Nephron progenitor cell (in vitro differentiated cells): ENCODE data around the gene BRICD5.

ENCODE experiments used
- DNase-seq: peaks from one replicate; pipeline ENCODE4 v3.0.0; 2021
- H3K27ac Mint-ChIP-seq: 2 replicates; pipeline ENCODE4 v1.8.0; 2021; ENCODE audit warnings: mild to moderate bottlenecking, moderate library complexity, mixed read lengths
- H3K27me3 Mint-ChIP-seq: 2 replicates; pipeline ENCODE4 v1.8.0; 2021; ENCODE audit warnings: mild to moderate bottlenecking, low read depth, mixed read lengths; ENCODE audit not compliant: poor library complexity
- H3K36me3 Mint-ChIP-seq: 2 replicates; pipeline ENCODE4 v1.8.0; 2021; ENCODE audit warnings: low read depth, mixed read lengths
- H3K4me1 Mint-ChIP-seq: 2 replicates; pipeline ENCODE4 v1.8.0; 2021; ENCODE audit warnings: mixed read lengths
- H3K4me3 Mint-ChIP-seq: 2 replicates; pipeline ENCODE4 v1.8.0; 2021; ENCODE audit warnings: mild to moderate bottlenecking, moderate library complexity, mixed read lengths
- H3K9me3 Mint-ChIP-seq: 2 replicates; pipeline ENCODE4 v1.8.0; 2021; ENCODE audit warnings: mild to moderate bottlenecking, moderate library complexity, mixed read lengths
- TF ChIP-seq, protein P1 (sequence below): fragments of 200-600 bp; sonication (generic); IDR thresholded peaks from 2 replicates; pipeline ENCODE4 v1.5.0; 2021; ENCODE audit warnings: antibody characterized with exemption

Gene BRICD5

DNA sequence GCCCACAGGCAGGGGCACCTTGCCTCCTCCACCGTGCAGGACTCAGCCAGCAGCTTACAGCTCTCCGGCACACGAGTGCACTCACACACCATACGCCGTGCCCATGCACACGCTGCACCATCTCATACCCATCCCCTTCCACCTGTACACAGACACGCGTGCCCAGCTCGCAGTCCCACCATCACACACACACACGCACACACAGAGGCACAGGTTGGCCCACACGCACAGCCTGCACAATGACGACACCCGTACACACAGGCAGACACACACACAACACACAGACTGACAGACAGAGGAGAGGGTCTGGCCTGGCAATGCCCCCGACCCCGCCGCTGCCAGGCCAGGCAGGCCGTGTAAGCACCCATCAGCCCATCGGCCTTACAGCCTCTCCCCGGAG is 26.3 kb downstream of the BRICD5 start:
- TF ChIP-seq, protein P1, sequence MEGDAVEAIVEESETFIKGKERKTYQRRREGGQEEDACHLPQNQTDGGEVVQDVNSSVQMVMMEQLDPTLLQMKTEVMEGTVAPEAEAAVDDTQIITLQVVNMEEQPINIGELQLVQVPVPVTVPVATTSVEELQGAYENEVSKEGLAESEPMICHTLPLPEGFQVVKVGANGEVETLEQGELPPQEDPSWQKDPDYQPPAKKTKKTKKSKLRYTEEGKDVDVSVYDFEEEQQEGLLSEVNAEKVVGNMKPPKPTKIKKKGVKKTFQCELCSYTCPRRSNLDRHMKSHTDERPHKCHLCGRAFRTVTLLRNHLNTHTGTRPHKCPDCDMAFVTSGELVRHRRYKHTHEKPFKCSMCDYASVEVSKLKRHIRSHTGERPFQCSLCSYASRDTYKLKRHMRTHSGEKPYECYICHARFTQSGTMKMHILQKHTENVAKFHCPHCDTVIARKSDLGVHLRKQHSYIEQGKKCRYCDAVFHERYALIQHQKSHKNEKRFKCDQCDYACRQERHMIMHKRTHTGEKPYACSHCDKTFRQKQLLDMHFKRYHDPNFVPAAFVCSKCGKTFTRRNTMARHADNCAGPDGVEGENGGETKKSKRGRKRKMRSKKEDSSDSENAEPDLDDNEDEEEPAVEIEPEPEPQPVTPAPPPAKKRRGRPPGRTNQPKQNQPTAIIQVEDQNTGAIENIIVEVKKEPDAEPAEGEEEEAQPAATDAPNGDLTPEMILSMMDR = no peak
- no peaks in the 10 kb centered on the region for H3K9me3 Mint-ChIP-seq
- no peaks in the 10 kb centered on the region for H3K4me1 Mint-ChIP-seq
- no peak overlapping the region for H3K4me3 Mint-ChIP-seq
- peaks cover 9% of the 10 kb centered on the region for H3K36me3 Mint-ChIP-seq
- peaks cover 3% of the 10 kb centered on the region for H3K27me3 Mint-ChIP-seq
- H3K27ac Mint-ChIP-seq = no peak overlapping the region
- no peak for DNase-seq

DNA sequence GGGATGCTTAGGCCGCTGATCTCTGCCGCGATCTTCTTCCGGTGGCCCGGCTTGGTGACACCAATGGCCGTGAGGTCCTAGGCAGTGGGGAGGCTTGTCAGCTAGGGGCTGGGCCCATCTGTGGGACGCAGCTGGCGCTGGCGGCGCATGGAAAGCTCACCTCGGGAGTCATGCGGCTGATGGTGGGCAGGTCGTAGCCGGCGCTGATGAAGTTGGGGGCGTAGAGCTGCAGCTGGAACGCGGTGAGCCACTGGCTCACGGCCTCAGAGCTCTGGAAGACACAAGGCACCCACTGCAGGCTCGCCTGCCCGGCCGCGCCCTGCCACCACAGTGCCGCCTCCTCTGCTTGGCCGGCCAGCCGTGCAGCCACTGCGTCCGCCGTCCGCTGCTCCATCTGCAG is 27.0 kb downstream of the BRICD5 start:
- no peak for DNase-seq
- Mint-ChIP-seq H3K9me3 (no peaks in the 10 kb centered on the region), H3K27ac (no peak overlapping the region), H3K4me3 (no peak overlapping the region), H3K4me1 (no peaks in the 10 kb centered on the region), H3K36me3 (peaks cover 9% of the 10 kb centered on the region), H3K27me3 (peaks cover 3% of the 10 kb centered on the region)
- TF ChIP-seq, protein P1 = no peak

DNA sequence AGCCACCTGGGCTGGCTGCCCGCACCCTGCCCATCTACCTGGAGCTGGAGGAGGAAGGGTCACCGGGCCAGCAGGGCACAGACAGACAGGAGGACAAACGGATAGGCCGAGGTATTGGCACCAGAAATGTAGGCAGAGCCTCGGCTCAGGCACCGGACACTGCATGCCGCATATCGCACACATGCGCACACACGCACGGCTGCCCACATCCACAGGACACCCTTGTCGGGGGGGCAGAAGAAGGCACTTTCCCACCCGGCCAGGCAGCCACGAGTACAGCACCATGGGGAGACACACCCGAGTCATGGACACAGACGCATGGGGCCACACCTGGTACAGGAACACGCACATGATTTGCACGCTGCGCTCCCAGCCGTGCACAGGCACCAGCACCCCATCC is 28.7 kb downstream of the BRICD5 start:
- DNase-seq = no peak
- Mint-ChIP-seq H3K4me3 (no peak overlapping the region), H3K27me3 (peaks cover 3% of the 10 kb centered on the region), H3K36me3 (peaks cover 16% of the 10 kb centered on the region), H3K4me1 (no peaks in the 10 kb centered on the region), H3K9me3 (no peaks in the 10 kb centered on the region), H3K27ac (no peak overlapping the region)
- TF ChIP-seq, protein P1 = no peak

GRCh38 chr16:2180962-2181923 is 29.4 kb downstream of the BRICD5 start:
- H3K4me3 Mint-ChIP-seq = no peak overlapping the region
- no peak overlapping the region for H3K27ac Mint-ChIP-seq

GRCh38 chr16:2180461-2180860 is 30.2 kb downstream of the BRICD5 start:
- no peak for DNase-seq
- H3K27ac Mint-ChIP-seq = no peak overlapping the region
- TF ChIP-seq, protein P1 = no peak
- peaks cover 23% of the 10 kb centered on the region for H3K36me3 Mint-ChIP-seq
- peaks cover 3% of the 10 kb centered on the region for H3K27me3 Mint-ChIP-seq
- H3K4me1 Mint-ChIP-seq = no peaks in the 10 kb centered on the region
- no peak overlapping the region for H3K4me3 Mint-ChIP-seq
- H3K9me3 Mint-ChIP-seq = no peaks in the 10 kb centered on the region

More at GRCh38 chr16:2180962-2181923, 29.4 kb downstream of the BRICD5 start:
- DNase-seq = no peak
- Mint-ChIP-seq H3K36me3 (peaks cover 18% of the 10 kb centered on the region), H3K9me3 (no peaks in the 10 kb centered on the region), H3K4me1 (no peaks in the 10 kb centered on the region), H3K27me3 (peaks cover 3% of the 10 kb centered on the region)
- TF ChIP-seq, protein P1 = no peak

DNA sequence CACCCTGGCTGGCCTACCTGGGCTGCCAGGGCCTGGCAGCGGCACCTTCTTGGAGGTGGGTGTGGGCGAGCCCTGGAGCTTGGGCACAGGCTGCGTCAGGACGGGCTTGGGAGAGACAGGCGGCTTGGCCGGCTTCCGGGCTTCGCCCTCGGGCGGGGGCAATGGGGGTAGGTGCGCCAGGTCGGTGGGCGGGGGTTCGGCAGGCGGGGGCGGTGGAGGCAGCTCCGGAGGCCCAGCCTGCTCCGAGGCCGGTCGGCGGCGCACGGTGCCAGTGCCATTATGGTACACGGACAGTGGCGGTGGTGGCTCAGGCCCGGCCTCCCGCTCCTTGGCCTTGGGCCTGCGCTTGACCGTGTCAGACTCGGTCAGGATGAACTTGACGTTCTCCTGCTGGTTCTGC is 31.1 kb downstream of the BRICD5 start:
- TF ChIP-seq, protein P1 = no peak
- Mint-ChIP-seq H3K36me3 (peaks cover 23% of the 10 kb centered on the region), H3K27ac (no peak overlapping the region), H3K4me1 (no peaks in the 10 kb centered on the region), H3K4me3 (no peak overlapping the region), H3K27me3 (peaks cover 3% of the 10 kb centered on the region), H3K9me3 (no peaks in the 10 kb centered on the region)
- no peak for DNase-seq
